Keratinocyte (primary cell): ENCODE results near the gene C19orf38. TPM values are rescaled to one million over a fixed set of nuclear protein-coding genes. Genes with fewer than 3 reads are reported as not detected.

Source experiments
- DNase-seq: peaks from one replicate; pipeline ENCODE4 v3.0.0-alpha.2; 2011; ENCODE audit warnings: low read depth, missing footprints, low spot score
- FAIRE-seq: peaks from 2 replicates; lab custom pipeline; 2011; peaks lifted over from hg19 to GRCh38; lab: Jason Lieb, UNC
- H2AFZ ChIP-seq: 2 replicates; pipeline ENCODE4 v1.6.0; 2012; ENCODE audit warnings: low read length, control low read depth, inconsistent platforms; ENCODE audit not compliant: control insufficient read depth
- H3K27ac ChIP-seq: 2 replicates; pipeline ENCODE4 v1.5.1; 2011; ENCODE audit warnings: low read length; ENCODE audit not compliant: control insufficient read depth, insufficient read depth
- H3K27me3 ChIP-seq: 3 replicates; pipeline ENCODE4 v1.6.0; 2011; ENCODE audit warnings: low read length; ENCODE audit not compliant: control insufficient read depth, insufficient read depth; ENCODE audit errors: extremely low read depth
- H3K36me3 ChIP-seq, 2 experiments: 2 replicates in 1 of 2; 3 replicates in 1 of 2; pipeline ENCODE4 v1.5.1; 2011; ENCODE audit warnings: low read length in 2 of 2, mild to moderate bottlenecking in 1 of 2; ENCODE audit not compliant: control insufficient read depth in 2 of 2, insufficient read depth in 2 of 2; ENCODE audit errors: extremely low read depth in 1 of 2
- H3K4me1 ChIP-seq: 3 replicates; pipeline ENCODE4 v1.5.1; 2011; ENCODE audit warnings: low read length; ENCODE audit not compliant: control insufficient read depth, insufficient read depth; ENCODE audit errors: extremely low read depth
- H3K4me2 ChIP-seq: 3 replicates; pipeline ENCODE4 v1.6.0; 2011; ENCODE audit warnings: low read depth, low read length; ENCODE audit not compliant: control insufficient read depth, insufficient read depth; ENCODE audit errors: extremely low read depth
- H3K4me3 ChIP-seq, 3 experiments: fragments of 200-600 bp in 1 of 3; sonication (generic) in 1 of 3; 2 replicates in 2 of 3; 3 replicates in 1 of 3; pipeline ENCODE4 v1.5.1; 2011 to 2016; ENCODE audit warnings: low read length in 3 of 3, mild to moderate bottlenecking in 3 of 3, control low read depth in 2 of 3, inconsistent platforms in 1 of 3, low read depth in 1 of 3, mixed read lengths in 1 of 3, mixed run types in 1 of 3, moderate library complexity in 1 of 3; ENCODE audit not compliant: control insufficient read depth in 2 of 3, insufficient read depth in 2 of 3; ENCODE audit errors: extremely low read depth in 1 of 3
- H3K79me2 ChIP-seq: 2 replicates; pipeline ENCODE4 v1.6.0; 2012; ENCODE audit warnings: low read length; ENCODE audit not compliant: control insufficient read depth, insufficient read depth
- H3K9ac ChIP-seq: 3 replicates; pipeline ENCODE4 v1.6.0; 2011; ENCODE audit warnings: low read length; ENCODE audit not compliant: control insufficient read depth, insufficient read depth; ENCODE audit errors: extremely low read depth
- H3K9me1 ChIP-seq: 3 replicates; pipeline ENCODE4 v1.6.0; 2011; ENCODE audit warnings: low read length; ENCODE audit not compliant: control insufficient read depth, insufficient read depth; ENCODE audit errors: extremely low read depth
- H3K9me3 ChIP-seq: 2 replicates; pipeline ENCODE4 v1.5.1; 2012; ENCODE audit warnings: low read depth, low read length; ENCODE audit not compliant: control insufficient read depth
- H4K20me1 ChIP-seq: 3 replicates; pipeline ENCODE4 v1.6.0; 2011; ENCODE audit warnings: low read length; ENCODE audit not compliant: control insufficient read depth, insufficient read depth; ENCODE audit errors: extremely low read depth
- EZH2 ChIP-seq: IDR thresholded peaks from one replicate; pipeline ENCODE4 v1.6.1; 2012; ENCODE audit warnings: inconsistent platforms, mild to moderate bottlenecking, low read length, moderate library complexity
- dilution Hi-C: fragments of 300-500 bp; cut with MboI; formaldehyde crosslinking; loops from one replicate; pipeline ENCODE4 v1.7.0; 2020; ENCODE audit warnings: low sequenced_read_pairs; ENCODE audit not compliant: extremely low pct_ligation_motif_present
- polyA plus RNA-seq, 5 experiments: library from polyadenylated mRNA; depleted of rRNA in 3 of 5; stranded (reverse) in 3 of 5; stranded (forward) in 1 of 5; unstranded in 1 of 5; fragments of >200 nt; gene quantifications; 1 replicate in 1 of 5; 2 replicates in 3 of 5; 3 replicates in 1 of 5; pipeline versions ENCODE4 v1.2.1 to v1.2.3, GENCODE V29; 2011 to 2012; ENCODE audit warnings: missing spikeins in 2 of 5, low read depth in 1 of 5, low replicate concordance in 1 of 5
- TF ChIP-seq, protein P1 (sequence below), 3 experiments: IDR thresholded peaks in 1 of 3; conservative IDR thresholded peaks in 1 of 3; optimal IDR thresholded peaks in 1 of 3; 2 replicates in 2 of 3; 3 replicates in 1 of 3; pipeline versions ENCODE3 to v1.5.1; 2011; ENCODE audit warnings: low read length in 3 of 3, mild to moderate bottlenecking in 3 of 3, moderate library complexity in 2 of 3, control low read depth in 1 of 3, inconsistent platforms in 1 of 3; ENCODE audit not compliant: insufficient read depth in 2 of 3; ENCODE audit errors: extremely low read depth in 1 of 3

Gene C19orf38
- polyA plus RNA-seq, 1 donor (not counting 4 experiments of a cell fraction or from before 2014, with no cell fraction given): 0.14 TPM

DNA sequence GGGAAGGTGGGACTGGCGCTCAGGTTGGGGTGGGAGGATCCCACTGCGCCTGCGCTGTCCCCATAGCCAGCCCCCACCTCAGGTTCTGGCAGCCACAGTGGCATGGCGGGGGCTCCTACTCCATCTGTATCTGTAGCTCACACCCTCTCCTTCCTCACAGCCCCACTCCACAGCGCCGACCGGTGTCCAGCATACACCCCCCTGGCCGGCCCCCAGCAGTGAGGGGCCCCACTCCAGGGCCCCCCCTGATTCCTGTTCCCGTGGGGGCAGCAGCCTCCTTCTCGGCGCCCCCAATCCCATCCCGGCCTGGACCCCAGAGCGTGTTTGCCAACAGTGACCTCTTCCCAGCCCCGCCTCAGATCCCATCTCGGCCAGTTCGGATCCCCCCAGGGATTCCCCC lies 18.2 kb upstream of the C19orf38 start:
- no peak for TF ChIP-seq EZH2
- TF ChIP-seq, protein P1, sequence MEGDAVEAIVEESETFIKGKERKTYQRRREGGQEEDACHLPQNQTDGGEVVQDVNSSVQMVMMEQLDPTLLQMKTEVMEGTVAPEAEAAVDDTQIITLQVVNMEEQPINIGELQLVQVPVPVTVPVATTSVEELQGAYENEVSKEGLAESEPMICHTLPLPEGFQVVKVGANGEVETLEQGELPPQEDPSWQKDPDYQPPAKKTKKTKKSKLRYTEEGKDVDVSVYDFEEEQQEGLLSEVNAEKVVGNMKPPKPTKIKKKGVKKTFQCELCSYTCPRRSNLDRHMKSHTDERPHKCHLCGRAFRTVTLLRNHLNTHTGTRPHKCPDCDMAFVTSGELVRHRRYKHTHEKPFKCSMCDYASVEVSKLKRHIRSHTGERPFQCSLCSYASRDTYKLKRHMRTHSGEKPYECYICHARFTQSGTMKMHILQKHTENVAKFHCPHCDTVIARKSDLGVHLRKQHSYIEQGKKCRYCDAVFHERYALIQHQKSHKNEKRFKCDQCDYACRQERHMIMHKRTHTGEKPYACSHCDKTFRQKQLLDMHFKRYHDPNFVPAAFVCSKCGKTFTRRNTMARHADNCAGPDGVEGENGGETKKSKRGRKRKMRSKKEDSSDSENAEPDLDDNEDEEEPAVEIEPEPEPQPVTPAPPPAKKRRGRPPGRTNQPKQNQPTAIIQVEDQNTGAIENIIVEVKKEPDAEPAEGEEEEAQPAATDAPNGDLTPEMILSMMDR (optimal IDR thresholded peaks at IDR 0.05 in 1 of 3, IDR thresholded peaks at IDR 0.05 in 1 of 3, conservative IDR thresholded peaks at IDR 0.05 in 1 of 3; ENCODE audit: extremely low read depth in 1 of 3, insufficient read depth in 2 of 3, low read length in 3 of 3): no peak
- Histone ChIP-seq H3K27me3 (no peaks in the 10 kb centered on the region), H2AFZ (no peak overlapping the region), H4K20me1 (no peaks in the 10 kb centered on the region), H3K4me2 (no peak overlapping the region), H3K4me3 (no peak overlapping the region), H3K9ac (no peak overlapping the region), H3K9me1 (peaks cover under 1% of the 10 kb centered on the region), H3K79me2 (no peaks in the 10 kb centered on the region), H3K4me1 (no peaks in the 10 kb centered on the region), H3K9me3 (no peaks in the 10 kb centered on the region), H3K27ac (no peak overlapping the region), H3K36me3 (peaks cover 20 to 23% of the 10 kb centered on the region in 2 experiments)
- dilution Hi-C loops: no loop called here
- DNase-seq (no peak), FAIRE-seq (no peak)

DNA sequence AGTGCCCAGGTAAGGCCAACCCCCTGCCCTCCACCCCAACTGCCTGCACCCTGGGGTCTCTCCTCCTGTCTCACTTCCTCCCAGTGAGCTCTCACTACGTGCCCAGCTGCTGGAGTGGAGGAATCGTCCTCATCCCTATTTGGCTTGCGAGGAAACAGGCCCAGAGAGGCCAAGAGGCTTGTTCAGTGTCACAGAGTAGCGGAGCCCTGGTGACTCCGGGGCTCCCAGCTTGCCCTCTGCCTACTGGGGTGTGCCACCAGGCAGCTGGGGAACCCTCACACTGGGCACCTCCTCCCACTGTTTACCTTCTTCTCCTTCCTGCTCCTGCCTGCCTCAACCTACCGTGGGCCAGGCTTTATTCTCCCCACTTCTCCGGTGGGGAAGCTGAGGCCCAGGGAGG lies 17.8 kb upstream of the C19orf38 start:
- H4K20me1 ChIP-seq: no peaks in the 10 kb centered on the region
- dilution Hi-C loops: no loop called here
- FAIRE-seq: no peak
- DNase-seq: no peak
- no peaks in the 10 kb centered on the region for H3K27me3 ChIP-seq
- peaks cover 18 to 21% of the 10 kb centered on the region in 2 experiments for H3K36me3 ChIP-seq
- no peak overlapping the region for H3K27ac ChIP-seq
- no peak overlapping the region for H3K4me3 ChIP-seq
- no peak for TF ChIP-seq EZH2
- TF ChIP-seq, protein P1 (optimal IDR thresholded peaks at IDR 0.05 in 1 of 3, IDR thresholded peaks at IDR 0.05 in 1 of 3, conservative IDR thresholded peaks at IDR 0.05 in 1 of 3; ENCODE audit: extremely low read depth in 1 of 3, insufficient read depth in 2 of 3, low read length in 3 of 3): no peak
- H3K9ac ChIP-seq: no peak overlapping the region
- no peaks in the 10 kb centered on the region for H3K79me2 ChIP-seq
- no peak overlapping the region for H2AFZ ChIP-seq
- H3K4me1 ChIP-seq: no peaks in the 10 kb centered on the region
- H3K9me3 ChIP-seq: no peaks in the 10 kb centered on the region
- no peak overlapping the region for H3K4me2 ChIP-seq
- H3K9me1 ChIP-seq: peaks cover 2% of the 10 kb centered on the region
